ENCODE data around the gene JAGN1.
"Not testable (repeated sequence)": the region's sequence is repeated elsewhere in the genome, so short reads cannot be mapped to it uniquely, and the experiment has no call there.

The JAGN1 gene

GRCh38 chr3:9890249-9891071, at the start of gene JAGN1:
Gene JAGN1, plus strand, starts transcription at chr3:9890610. Its CDS starts 113 bp downstream, at chr3:9890723.
- Mint-ChIP-seq H3K27ac (peak within 1 kb of the TSS; percentile 99), H3K9me3 (peaks cover 5% of the 10 kb centered on the region), H3K4me3 (peak within 1 kb of the TSS; percentile 98), H3K4me1 (peaks cover 48% of the 10 kb centered on the region), H3K27me3 (no peaks in the 10 kb centered on the region), H3K36me3 (peaks cover 24% of the 10 kb centered on the region)

DNA sequence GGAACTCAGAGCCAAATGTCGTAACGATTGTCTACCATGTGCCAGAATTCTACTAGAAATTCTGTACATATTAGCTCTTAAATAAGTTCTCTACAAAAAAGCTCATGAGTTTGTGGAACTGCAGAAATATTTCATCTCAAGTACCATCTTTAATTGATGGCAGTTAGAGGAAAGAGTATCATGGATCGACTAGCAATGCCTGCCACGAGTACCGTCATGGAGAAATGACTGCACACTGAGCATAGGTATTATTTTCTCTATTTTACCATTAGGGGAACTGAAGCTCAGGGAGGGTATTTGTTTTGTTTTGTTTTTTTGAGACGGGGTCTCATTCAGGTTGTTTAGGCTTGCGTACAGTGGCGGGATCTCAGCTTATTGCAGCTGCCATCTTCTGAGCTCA, 49.4 kb upstream of the JAGN1 start:
- H3K4me1 Mint-ChIP-seq = peaks cover 27% of the 10 kb centered on the region

GRCh38 chr3:9843715-9844438, 46.5 kb upstream of the JAGN1 start, which contains the start of gene RPUSD3:
Gene RPUSD3, minus strand, starts transcription at chr3:9844008. Its CDS starts 18 bp downstream, at chr3:9843990.
- Mint-ChIP-seq H3K27ac (peak within 1 kb of the TSS; percentile 91), H3K36me3 (peaks cover 5% of the 10 kb centered on the region)

More for the DNA sequence above, 49.4 kb upstream of the JAGN1 start:
- Mint-ChIP-seq H3K4me3 (no peak overlapping the region), H3K27ac (peak overlapping the region; percentile 59), H3K27me3 (no peaks in the 10 kb centered on the region), H3K9me3 (no peaks in the 10 kb centered on the region), H3K36me3 (peaks cover 7% of the 10 kb centered on the region)

GRCh38 chr3:9846231-9846630, 44.2 kb upstream of the JAGN1 start:
- H3K36me3 Mint-ChIP-seq = peaks cover 3% of the 10 kb centered on the region
- H3K4me1 Mint-ChIP-seq = peaks cover 27% of the 10 kb centered on the region
- H3K4me3 Mint-ChIP-seq = no peak overlapping the region
- no peaks in the 10 kb centered on the region for H3K9me3 Mint-ChIP-seq
- peak overlapping the region; percentile 17 for H3K27ac Mint-ChIP-seq
- no peaks in the 10 kb centered on the region for H3K27me3 Mint-ChIP-seq

More at GRCh38 chr3:9843715-9844438, 46.5 kb upstream of the JAGN1 start, which contains the start of gene RPUSD3:
- Mint-ChIP-seq H3K9me3 (no peaks in the 10 kb centered on the region), H3K27me3 (no peaks in the 10 kb centered on the region), H3K4me3 (peak within 1 kb of the TSS; percentile 99), H3K4me1 (peaks cover 30% of the 10 kb centered on the region)

GRCh38 chr3:9846931-9847488, 43.4 kb upstream of the JAGN1 start:
- H3K9me3 Mint-ChIP-seq = no peaks in the 10 kb centered on the region
- H3K27me3 Mint-ChIP-seq = no peaks in the 10 kb centered on the region
- no peak overlapping the region for H3K4me3 Mint-ChIP-seq
- H3K4me1 Mint-ChIP-seq = peaks cover 23% of the 10 kb centered on the region
- no peak overlapping the region for H3K27ac Mint-ChIP-seq
- H3K36me3 Mint-ChIP-seq = peaks cover 3% of the 10 kb centered on the region

- not testable (repeated sequence) for H3K4me3 Mint-ChIP-seq, H3K36me3 Mint-ChIP-seq, H3K27me3 Mint-ChIP-seq, H3K9me3 Mint-ChIP-seq, H3K27ac Mint-ChIP-seq
- H3K4me1 Mint-ChIP-seq = peaks cover 16% of the 10 kb centered on the region
Measured at GRCh38 chr3:9847870-9848269, 42.5 kb upstream of the JAGN1 start.

DNA sequence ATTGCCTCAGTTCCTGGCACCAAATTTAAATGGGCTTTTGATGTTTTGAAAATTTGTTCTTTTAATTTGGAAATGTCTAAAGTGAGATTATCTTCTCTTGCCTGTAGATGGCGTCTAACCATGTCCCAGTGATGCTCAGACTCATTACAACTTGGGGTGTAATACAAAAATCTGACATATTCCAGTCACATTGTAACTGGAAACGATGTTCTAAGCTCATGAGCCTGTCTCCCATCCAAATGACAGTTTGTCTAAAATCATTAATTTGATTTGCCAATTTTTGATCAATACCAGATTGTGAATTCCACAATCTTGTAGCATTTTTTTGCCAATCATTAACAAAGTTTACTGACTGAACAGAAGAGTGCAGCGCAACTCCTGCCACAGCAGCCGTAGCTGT, 41.5 kb upstream of the JAGN1 start:
- not testable (repeated sequence) for H3K27me3 Mint-ChIP-seq, H3K27ac Mint-ChIP-seq, H3K9me3 Mint-ChIP-seq, H3K4me3 Mint-ChIP-seq, H3K36me3 Mint-ChIP-seq
- H3K4me1 Mint-ChIP-seq = peaks cover 11% of the 10 kb centered on the region

GRCh38 chr3:9851383-9851782, 39.0 kb upstream of the JAGN1 start:
- not testable (repeated sequence) for H3K27me3 Mint-ChIP-seq, H3K9me3 Mint-ChIP-seq, H3K27ac Mint-ChIP-seq, H3K4me1 Mint-ChIP-seq, H3K36me3 Mint-ChIP-seq, H3K4me3 Mint-ChIP-seq

- not testable (repeated sequence) for H3K27me3 Mint-ChIP-seq, H3K27ac Mint-ChIP-seq, H3K9me3 Mint-ChIP-seq, H3K4me3 Mint-ChIP-seq, H3K36me3 Mint-ChIP-seq, H3K4me1 Mint-ChIP-seq
Measured at GRCh38 chr3:9851926-9852325, 38.5 kb upstream of the JAGN1 start.

DNA sequence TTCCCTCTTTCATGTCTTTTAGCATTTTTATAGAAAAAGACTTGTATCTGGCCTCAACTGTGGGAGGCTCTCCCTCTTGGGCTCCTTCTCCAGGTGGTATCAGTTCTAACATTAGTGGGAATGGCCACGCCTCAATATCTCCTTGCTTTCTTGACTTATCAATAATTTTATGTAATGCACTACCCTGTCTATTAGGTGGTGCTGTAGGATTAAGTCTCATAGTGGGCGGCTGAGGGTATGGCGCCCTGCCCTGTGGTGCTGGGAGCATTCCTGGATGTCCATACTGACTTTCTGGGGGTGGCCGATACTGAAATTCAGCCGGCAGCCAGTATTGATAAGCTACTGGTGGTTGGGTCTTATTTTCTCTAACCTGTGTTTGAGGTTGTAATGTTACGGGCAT, 37.9 kb upstream of the JAGN1 start:
- Mint-ChIP-seq H3K4me3 (no peak overlapping the region), H3K36me3 (no peaks in the 10 kb centered on the region), H3K27me3 (no peaks in the 10 kb centered on the region), H3K9me3 (no peaks in the 10 kb centered on the region), H3K27ac (no peak overlapping the region), H3K4me1 (peaks cover 6% of the 10 kb centered on the region)

GRCh38 chr3:9854291-9854940, 36.0 kb upstream of the JAGN1 start:
- H3K4me3 Mint-ChIP-seq, H3K4me1 Mint-ChIP-seq, H3K9me3 Mint-ChIP-seq, H3K27ac Mint-ChIP-seq, H3K36me3 Mint-ChIP-seq, H3K27me3 Mint-ChIP-seq: not testable (repeated sequence)

DNA sequence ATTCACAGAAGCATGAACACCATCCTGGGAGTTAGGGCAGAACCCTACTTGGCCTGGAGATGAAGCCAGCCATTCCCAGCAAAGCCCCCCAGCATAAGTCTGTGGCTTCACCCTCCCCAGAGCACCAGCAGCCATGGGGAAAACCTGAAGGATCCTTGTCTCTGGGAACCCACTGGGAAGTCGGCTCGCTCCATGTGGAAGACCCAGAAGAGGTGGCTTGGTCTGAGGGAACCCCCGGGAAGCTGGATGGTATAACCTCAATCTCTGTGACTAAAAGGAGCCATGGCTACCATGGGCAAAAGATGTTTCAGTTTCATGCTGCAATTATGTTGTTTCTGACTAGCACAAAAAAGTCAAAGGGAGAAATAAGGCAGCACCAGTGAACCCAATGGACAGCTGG, 34.8 kb upstream of the JAGN1 start:
- no peaks in the 10 kb centered on the region for H3K27me3 Mint-ChIP-seq
- no peaks in the 10 kb centered on the region for H3K36me3 Mint-ChIP-seq
- no peaks in the 10 kb centered on the region for H3K9me3 Mint-ChIP-seq
- no peak overlapping the region for H3K4me3 Mint-ChIP-seq
- no peak overlapping the region for H3K27ac Mint-ChIP-seq
- H3K4me1 Mint-ChIP-seq = peaks cover 3% of the 10 kb centered on the region

DNA sequence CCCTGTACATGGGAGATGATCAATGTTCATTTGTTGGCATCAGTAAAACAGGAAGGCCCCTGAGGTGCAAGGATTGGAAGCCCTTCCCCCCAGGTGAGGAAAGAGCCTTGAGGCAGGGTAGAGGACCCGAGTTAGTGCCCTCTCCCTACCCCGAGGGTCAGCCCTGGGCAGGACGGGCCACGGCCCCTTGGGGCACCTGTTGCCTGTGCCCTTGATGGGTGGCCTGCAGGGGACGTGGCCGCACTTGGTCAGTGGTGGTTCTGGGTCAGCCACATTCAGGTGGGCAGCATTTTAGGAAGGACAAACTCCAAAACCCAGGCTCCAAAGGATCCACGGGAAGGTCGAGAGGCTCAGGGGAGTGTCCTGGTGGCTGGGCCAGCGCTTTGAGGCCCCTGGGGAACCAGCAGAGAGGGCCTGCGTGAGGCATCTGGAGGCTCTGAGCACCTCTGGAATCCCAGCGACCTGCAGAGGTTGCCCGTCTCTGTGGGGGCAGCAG, 30.8 kb upstream of the JAGN1 start:
- H3K27ac Mint-ChIP-seq = no peak overlapping the region
- H3K9me3 Mint-ChIP-seq = no peaks in the 10 kb centered on the region
- H3K4me3 Mint-ChIP-seq = no peak overlapping the region
- H3K4me1 Mint-ChIP-seq = peaks cover 3% of the 10 kb centered on the region
- no peaks in the 10 kb centered on the region for H3K36me3 Mint-ChIP-seq
- H3K27me3 Mint-ChIP-seq = peaks cover 6% of the 10 kb centered on the region

GRCh38 chr3:9861201-9861600, 29.2 kb upstream of the JAGN1 start:
- Mint-ChIP-seq H3K4me3 (no peak overlapping the region), H3K27me3 (peaks cover 6% of the 10 kb centered on the region), H3K27ac (no peak overlapping the region), H3K4me1 (no peaks in the 10 kb centered on the region), H3K36me3 (no peaks in the 10 kb centered on the region), H3K9me3 (no peaks in the 10 kb centered on the region)

GRCh38 chr3:9861626-9862130, 28.7 kb upstream of the JAGN1 start:
- H3K36me3 Mint-ChIP-seq = no peaks in the 10 kb centered on the region
- H3K9me3 Mint-ChIP-seq = no peaks in the 10 kb centered on the region
- no peak overlapping the region for H3K4me3 Mint-ChIP-seq
- no peaks in the 10 kb centered on the region for H3K4me1 Mint-ChIP-seq
- H3K27ac Mint-ChIP-seq = no peak overlapping the region
- H3K27me3 Mint-ChIP-seq = peaks cover 6% of the 10 kb centered on the region
